ENCODE measurements around the gene MCL1.
A peak's percentile ranks its signal among the peaks of the same experiment; 100 is the strongest.
"Not testable (repeated sequence)": the region's sequence is repeated elsewhere in the genome, so short reads cannot be mapped to it uniquely, and the experiment has no call there.

Gene MCL1

GRCh38 chr1:150575518-150576366 lies 3.7 kb downstream of the MCL1 start:
- H3K4ac ChIP-seq (ENCODE audit: low read length), result no peak overlapping the region
- H3K18ac ChIP-seq (ENCODE audit: low read length), result no peak overlapping the region
- peaks cover 2% of the 10 kb centered on the region for H3K79me1 ChIP-seq (ENCODE audit: low read depth, low read length)
- H3K27ac ChIP-seq (replicated peaks; ENCODE audit: low read length), result no peak overlapping the region
- no peak overlapping the region for H2BK12ac ChIP-seq (ENCODE audit: low read length)
- no peak overlapping the region for H2AK5ac ChIP-seq (ENCODE audit: low read depth, low read length)
- H2BK15ac ChIP-seq (ENCODE audit: low read length), result no peak overlapping the region
- H2AFZ ChIP-seq (ENCODE audit: low read length), result no peak overlapping the region
- H2BK120ac ChIP-seq (ENCODE audit: low read depth, low read length), result no peak overlapping the region
- no peak overlapping the region for H3K9ac ChIP-seq (ENCODE audit: low read depth, low read length, poor library complexity)
- DNase-seq (ENCODE audit: low spot score), result no peak
- H3K9me3 ChIP-seq (replicated peaks in 1 of 2; ENCODE audit: control insufficient read depth in 2 of 2, insufficient read depth in 1 of 2, low read depth in 1 of 2, low read length in 2 of 2), result peaks cover 0 to 2% of the 10 kb centered on the region in 2 donors
- no peaks in the 10 kb centered on the region for H3K27me3 ChIP-seq (ENCODE audit: control insufficient read depth in 3 of 3, insufficient read depth in 3 of 3, low read depth in 1 of 3, low read length in 3 of 3)
- no peak overlapping the region for H3K4me2 ChIP-seq (ENCODE audit: insufficient read depth, low read length, poor library complexity, severe bottlenecking)
- H3K23ac ChIP-seq (ENCODE audit: low read depth, low read length, poor library complexity), result no peak overlapping the region
- H3K36me3 ChIP-seq (replicated peaks in 1 of 2; ENCODE audit: control insufficient read depth in 2 of 2, insufficient read depth in 2 of 2, low read length in 2 of 2), result peaks cover 21 to 79% of the 10 kb centered on the region in 2 donors
- H2BK5ac ChIP-seq (ENCODE audit: low read length), result no peak overlapping the region
- peaks cover 8 to 15% of the 10 kb centered on the region in 2 donors for H3K4me1 ChIP-seq (ENCODE audit: control insufficient read depth in 2 of 2, insufficient read depth in 1 of 2, low read depth in 1 of 2, low read length in 2 of 2)
- no peak overlapping the region for H4K91ac ChIP-seq (ENCODE audit: low read depth, low read length, poor library complexity)
- H3K4me3 ChIP-seq (ENCODE audit: low read length in 2 of 2), result peak overlapping the region in 1 of 2 donors; percentile 95
- H3K14ac ChIP-seq (ENCODE audit: low read length), result no peak overlapping the region
- H4K8ac ChIP-seq (ENCODE audit: low read depth, low read length), result no peak overlapping the region
- WGBS, 2 donors (ENCODE audit: extremely low coverage in 2 of 2, insufficient read length in 2 of 2, insufficient replicate concordance in 1 of 2), result no CpG with 5 or more reads among the region's 1 CpG

- H3K18ac ChIP-seq (ENCODE audit: low read length), result no peak overlapping the region
- no peak overlapping the region for H2BK12ac ChIP-seq (ENCODE audit: low read length)
- H3K4me3 ChIP-seq (ENCODE audit: low read length in 2 of 2), result peak overlapping the region in 1 of 2 donors; percentile 7
- no peak overlapping the region for H2BK5ac ChIP-seq (ENCODE audit: low read length)
- no peak overlapping the region for H2BK15ac ChIP-seq (ENCODE audit: low read length)
- no peak overlapping the region for H2BK120ac ChIP-seq (ENCODE audit: low read depth, low read length)
- H2AK5ac ChIP-seq (ENCODE audit: low read depth, low read length), result no peak overlapping the region
- peaks cover 0 to 2% of the 10 kb centered on the region in 2 donors for H3K9me3 ChIP-seq (replicated peaks in 1 of 2; ENCODE audit: control insufficient read depth in 2 of 2, insufficient read depth in 1 of 2, low read depth in 1 of 2, low read length in 2 of 2)
- H4K8ac ChIP-seq (ENCODE audit: low read depth, low read length), result no peak overlapping the region
- no peak overlapping the region for H2AFZ ChIP-seq (ENCODE audit: low read length)
- H3K14ac ChIP-seq (ENCODE audit: low read length), result no peak overlapping the region
- no peak overlapping the region for H3K23ac ChIP-seq (ENCODE audit: low read depth, low read length, poor library complexity)
- H3K79me1 ChIP-seq (ENCODE audit: low read depth, low read length), result peaks cover 2% of the 10 kb centered on the region
- H3K27me3 ChIP-seq (ENCODE audit: control insufficient read depth in 3 of 3, insufficient read depth in 3 of 3, low read depth in 1 of 3, low read length in 3 of 3), result no peaks in the 10 kb centered on the region
- no peak overlapping the region for H4K91ac ChIP-seq (ENCODE audit: low read depth, low read length, poor library complexity)
- H3K4me1 ChIP-seq (ENCODE audit: control insufficient read depth in 2 of 2, insufficient read depth in 1 of 2, low read depth in 1 of 2, low read length in 2 of 2), result peaks cover 4 to 16% of the 10 kb centered on the region in 2 donors
- no peak overlapping the region for H3K4ac ChIP-seq (ENCODE audit: low read length)
- H3K4me2 ChIP-seq (ENCODE audit: insufficient read depth, low read length, poor library complexity, severe bottlenecking), result no peak overlapping the region
- no peak overlapping the region for H3K27ac ChIP-seq (replicated peaks; ENCODE audit: low read length)
- no peak for DNase-seq (ENCODE audit: low spot score)
- H3K36me3 ChIP-seq (replicated peaks in 1 of 2; ENCODE audit: control insufficient read depth in 2 of 2, insufficient read depth in 2 of 2, low read length in 2 of 2), result peaks cover 21 to 83% of the 10 kb centered on the region in 2 donors
- no peak overlapping the region for H3K9ac ChIP-seq (ENCODE audit: low read depth, low read length, poor library complexity)
- no CpG with 5 or more reads among the region's 4 CpGs for WGBS, 2 donors (ENCODE audit: extremely low coverage in 2 of 2, insufficient read length in 2 of 2, insufficient replicate concordance in 1 of 2)
Measured at GRCh38 chr1:150575072-150575489, 4.3 kb downstream of the MCL1 start.

- Histone ChIP-seq H3K4me3 (ENCODE audit: low read length in 2 of 2) (no peak overlapping the region), H2AFZ (ENCODE audit: low read length) (no peak overlapping the region), H3K9me3 (replicated peaks in 1 of 2; ENCODE audit: control insufficient read depth in 2 of 2, insufficient read depth in 1 of 2, low read depth in 1 of 2, low read length in 2 of 2) (peaks cover 0 to 2% of the 10 kb centered on the region in 2 donors), H4K91ac (ENCODE audit: low read depth, low read length, poor library complexity) (no peak overlapping the region), H2BK12ac (ENCODE audit: low read length) (no peak overlapping the region), H3K4me1 (ENCODE audit: control insufficient read depth in 2 of 2, insufficient read depth in 1 of 2, low read depth in 1 of 2, low read length in 2 of 2) (peaks cover 6 to 22% of the 10 kb centered on the region in 2 donors), H2BK120ac (ENCODE audit: low read depth, low read length) (no peak overlapping the region), H3K27me3 (ENCODE audit: control insufficient read depth in 3 of 3, insufficient read depth in 3 of 3, low read depth in 1 of 3, low read length in 3 of 3) (no peaks in the 10 kb centered on the region), H2BK5ac (ENCODE audit: low read length) (no peak overlapping the region), H3K18ac (ENCODE audit: low read length) (no peak overlapping the region), H3K14ac (ENCODE audit: low read length) (no peak overlapping the region), H3K27ac (replicated peaks; ENCODE audit: low read length) (no peak overlapping the region), H3K23ac (ENCODE audit: low read depth, low read length, poor library complexity) (no peak overlapping the region), H2AK5ac (ENCODE audit: low read depth, low read length) (no peak overlapping the region), H3K79me1 (ENCODE audit: low read depth, low read length) (peaks cover 2% of the 10 kb centered on the region), H3K36me3 (replicated peaks in 1 of 2; ENCODE audit: control insufficient read depth in 2 of 2, insufficient read depth in 2 of 2, low read length in 2 of 2) (peaks cover 21 to 87% of the 10 kb centered on the region in 2 donors), H3K4me2 (ENCODE audit: insufficient read depth, low read length, poor library complexity, severe bottlenecking) (no peak overlapping the region), H3K4ac (ENCODE audit: low read length) (no peak overlapping the region), H4K8ac (ENCODE audit: low read depth, low read length) (no peak overlapping the region), H2BK15ac (ENCODE audit: low read length) (no peak overlapping the region), H3K9ac (ENCODE audit: low read depth, low read length, poor library complexity) (no peak overlapping the region)
- DNase-seq (ENCODE audit: low spot score), result no peak
- WGBS, 2 donors (ENCODE audit: extremely low coverage in 2 of 2, insufficient read length in 2 of 2, insufficient replicate concordance in 1 of 2), result no CpG with 5 or more reads among the region's 6 CpGs
Measured at GRCh38 chr1:150574260-150575071, 4.9 kb downstream of the MCL1 start.

- H3K36me3 ChIP-seq (replicated peaks in 1 of 2; ENCODE audit: control insufficient read depth in 2 of 2, insufficient read depth in 2 of 2, low read length in 2 of 2), result peaks cover 21 to 84% of the 10 kb centered on the region in 2 donors
- H2BK120ac ChIP-seq (ENCODE audit: low read depth, low read length); H3K27ac ChIP-seq (replicated peaks; ENCODE audit: low read length); H3K23ac ChIP-seq (ENCODE audit: low read depth, low read length, poor library complexity); H2BK5ac ChIP-seq (ENCODE audit: low read length); H2AFZ ChIP-seq (ENCODE audit: low read length); H3K27me3 ChIP-seq (ENCODE audit: control insufficient read depth in 3 of 3, insufficient read depth in 3 of 3, low read depth in 1 of 3, low read length in 3 of 3); H3K9me3 ChIP-seq (replicated peaks in 1 of 2; ENCODE audit: control insufficient read depth in 2 of 2, insufficient read depth in 1 of 2, low read depth in 1 of 2, low read length in 2 of 2); H3K9ac ChIP-seq (ENCODE audit: low read depth, low read length, poor library complexity); H3K4ac ChIP-seq (ENCODE audit: low read length); H4K91ac ChIP-seq (ENCODE audit: low read depth, low read length, poor library complexity); H2BK12ac ChIP-seq (ENCODE audit: low read length); H3K4me3 ChIP-seq (ENCODE audit: low read length in 2 of 2); H2BK15ac ChIP-seq (ENCODE audit: low read length); DNase-seq (ENCODE audit: low spot score); H2AK5ac ChIP-seq (ENCODE audit: low read depth, low read length); H3K4me2 ChIP-seq (ENCODE audit: insufficient read depth, low read length, poor library complexity, severe bottlenecking); H3K79me1 ChIP-seq (ENCODE audit: low read depth, low read length); H3K14ac ChIP-seq (ENCODE audit: low read length); H3K18ac ChIP-seq (ENCODE audit: low read length); H4K8ac ChIP-seq (ENCODE audit: low read depth, low read length): not testable (repeated sequence)
- peaks cover 10 to 28% of the 10 kb centered on the region in 2 donors for H3K4me1 ChIP-seq (ENCODE audit: control insufficient read depth in 2 of 2, insufficient read depth in 1 of 2, low read depth in 1 of 2, low read length in 2 of 2)
- WGBS, 2 donors (ENCODE audit: extremely low coverage in 2 of 2, insufficient read length in 2 of 2, insufficient replicate concordance in 1 of 2), result no CpG with 5 or more reads among the region's 13 CpGs
Measured at GRCh38 chr1:150573648-150574071, 5.8 kb downstream of the MCL1 start.

Data from neuronal stem cell (in vitro differentiated cells).